ENCODE results near the gene PSD4.

The PSD4 gene

GRCh38 chr2:113158884-113159553 lies 14.8 kb upstream of the PSD4 start:
- Histone ChIP-seq H3K4me3 (ENCODE audit: low read depth in 1 of 2, low read length in 2 of 2) (peak overlapping the region; percentile 12 to 72), H3K9ac (ENCODE audit: low read depth in 1 of 2, low read length in 2 of 2) (no peak overlapping the region), H3K4me1 (ENCODE audit: control insufficient read depth in 1 of 2, insufficient read depth in 2 of 2, low read length in 2 of 2) (peaks cover 21 to 28% of the 10 kb centered on the region in 2 donors), H3K27ac (ENCODE audit: low read depth, low read length) (no peak overlapping the region), H3K9me3 (ENCODE audit: control insufficient read depth in 1 of 2, low read length in 2 of 2) (no peaks in the 10 kb centered on the region), H3K36me3 (ENCODE audit: control insufficient read depth in 1 of 2, insufficient read depth in 2 of 2, low read length in 2 of 2) (no peaks in the 10 kb centered on the region), H3K27me3 (ENCODE audit: control insufficient read depth in 1 of 2, insufficient read depth in 2 of 2, low read length in 2 of 2) (no peaks in the 10 kb centered on the region)

GRCh38 chr2:113160248-113160647 lies 13.5 kb upstream of the PSD4 start:
- Histone ChIP-seq H3K36me3 (ENCODE audit: control insufficient read depth in 1 of 2, insufficient read depth in 2 of 2, low read length in 2 of 2) (no peaks in the 10 kb centered on the region), H3K9ac (ENCODE audit: low read depth in 1 of 2, low read length in 2 of 2) (no peak overlapping the region), H3K9me3 (ENCODE audit: control insufficient read depth in 1 of 2, low read length in 2 of 2) (no peaks in the 10 kb centered on the region), H3K27me3 (ENCODE audit: control insufficient read depth in 1 of 2, insufficient read depth in 2 of 2, low read length in 2 of 2) (no peaks in the 10 kb centered on the region), H3K27ac (ENCODE audit: low read depth, low read length) (no peak overlapping the region), H3K4me1 (ENCODE audit: control insufficient read depth in 1 of 2, insufficient read depth in 2 of 2, low read length in 2 of 2) (peaks cover 32 to 40% of the 10 kb centered on the region in 2 donors), H3K4me3 (ENCODE audit: low read depth in 1 of 2, low read length in 2 of 2) (no peak overlapping the region)

- Histone ChIP-seq H3K36me3 (ENCODE audit: control insufficient read depth in 1 of 2, insufficient read depth in 2 of 2, low read length in 2 of 2) (no peaks in the 10 kb centered on the region), H3K4me3 (ENCODE audit: low read depth in 1 of 2, low read length in 2 of 2) (no peak overlapping the region), H3K9me3 (ENCODE audit: control insufficient read depth in 1 of 2, low read length in 2 of 2) (no peaks in the 10 kb centered on the region), H3K9ac (ENCODE audit: low read depth in 1 of 2, low read length in 2 of 2) (no peak overlapping the region), H3K4me1 (ENCODE audit: control insufficient read depth in 1 of 2, insufficient read depth in 2 of 2, low read length in 2 of 2) (peaks cover 37 to 44% of the 10 kb centered on the region in 2 donors), H3K27ac (ENCODE audit: low read depth, low read length) (no peak overlapping the region), H3K27me3 (ENCODE audit: control insufficient read depth in 1 of 2, insufficient read depth in 2 of 2, low read length in 2 of 2) (no peaks in the 10 kb centered on the region)
These were observed 12.8 kb upstream of the PSD4 start for GRCh38 chr2:113160962-113161361.

- peaks cover 42 to 45% of the 10 kb centered on the region in 2 donors for H3K4me1 ChIP-seq (ENCODE audit: control insufficient read depth in 1 of 2, insufficient read depth in 2 of 2, low read length in 2 of 2)
- H3K36me3 ChIP-seq (ENCODE audit: control insufficient read depth in 1 of 2, insufficient read depth in 2 of 2, low read length in 2 of 2), result no peaks in the 10 kb centered on the region
- H3K9ac ChIP-seq (ENCODE audit: low read depth in 1 of 2, low read length in 2 of 2), result no peak overlapping the region
- H3K9me3 ChIP-seq (ENCODE audit: control insufficient read depth in 1 of 2, low read length in 2 of 2), result no peaks in the 10 kb centered on the region
- no peak overlapping the region for H3K4me3 ChIP-seq (ENCODE audit: low read depth in 1 of 2, low read length in 2 of 2)
- H3K27ac ChIP-seq (ENCODE audit: low read depth, low read length), result no peak overlapping the region
- H3K27me3 ChIP-seq (ENCODE audit: control insufficient read depth in 1 of 2, insufficient read depth in 2 of 2, low read length in 2 of 2), result no peaks in the 10 kb centered on the region
These were observed 11.6 kb upstream of the PSD4 start for GRCh38 chr2:113162173-113162572.

- no peak overlapping the region for H3K9ac ChIP-seq (ENCODE audit: low read depth in 1 of 2, low read length in 2 of 2)
- H3K27me3 ChIP-seq (ENCODE audit: control insufficient read depth in 1 of 2, insufficient read depth in 2 of 2, low read length in 2 of 2), result no peaks in the 10 kb centered on the region
- H3K4me3 ChIP-seq (ENCODE audit: low read depth in 1 of 2, low read length in 2 of 2), result no peak overlapping the region
- no peak overlapping the region for H3K27ac ChIP-seq (ENCODE audit: low read depth, low read length)
- no peaks in the 10 kb centered on the region for H3K9me3 ChIP-seq (ENCODE audit: control insufficient read depth in 1 of 2, low read length in 2 of 2)
- peaks cover 47 to 48% of the 10 kb centered on the region in 2 donors for H3K4me1 ChIP-seq (ENCODE audit: control insufficient read depth in 1 of 2, insufficient read depth in 2 of 2, low read length in 2 of 2)
- H3K36me3 ChIP-seq (ENCODE audit: control insufficient read depth in 1 of 2, insufficient read depth in 2 of 2, low read length in 2 of 2), result no peaks in the 10 kb centered on the region
These were observed 10.9 kb upstream of the PSD4 start for GRCh38 chr2:113162869-113163268.

GRCh38 chr2:113164215-113164929 lies 9.4 kb upstream of the PSD4 start:
- H3K9me3 ChIP-seq (ENCODE audit: control insufficient read depth in 1 of 2, low read length in 2 of 2), result no peaks in the 10 kb centered on the region
- H3K4me3 ChIP-seq (ENCODE audit: low read depth in 1 of 2, low read length in 2 of 2), result no peak overlapping the region
- H3K36me3 ChIP-seq (ENCODE audit: control insufficient read depth in 1 of 2, insufficient read depth in 2 of 2, low read length in 2 of 2), result no peaks in the 10 kb centered on the region
- H3K27ac ChIP-seq (ENCODE audit: low read depth, low read length), result no peak overlapping the region
- no peak overlapping the region for H3K9ac ChIP-seq (ENCODE audit: low read depth in 1 of 2, low read length in 2 of 2)
- H3K27me3 ChIP-seq (ENCODE audit: control insufficient read depth in 1 of 2, insufficient read depth in 2 of 2, low read length in 2 of 2), result no peaks in the 10 kb centered on the region
- peaks cover 39 to 46% of the 10 kb centered on the region in 2 donors for H3K4me1 ChIP-seq (ENCODE audit: control insufficient read depth in 1 of 2, insufficient read depth in 2 of 2, low read length in 2 of 2)

GRCh38 chr2:113164930-113165585 lies 8.7 kb upstream of the PSD4 start:
- H3K4me1 ChIP-seq (ENCODE audit: control insufficient read depth in 1 of 2, insufficient read depth in 2 of 2, low read length in 2 of 2), result peaks cover 36 to 46% of the 10 kb centered on the region in 2 donors
- H3K27me3 ChIP-seq (ENCODE audit: control insufficient read depth in 1 of 2, insufficient read depth in 2 of 2, low read length in 2 of 2), result no peaks in the 10 kb centered on the region
- no peak overlapping the region for H3K9ac ChIP-seq (ENCODE audit: low read depth in 1 of 2, low read length in 2 of 2)
- H3K9me3 ChIP-seq (ENCODE audit: control insufficient read depth in 1 of 2, low read length in 2 of 2), result no peaks in the 10 kb centered on the region
- H3K36me3 ChIP-seq (ENCODE audit: control insufficient read depth in 1 of 2, insufficient read depth in 2 of 2, low read length in 2 of 2), result no peaks in the 10 kb centered on the region
- H3K27ac ChIP-seq (ENCODE audit: low read depth, low read length), result no peak overlapping the region
- H3K4me3 ChIP-seq (ENCODE audit: low read depth in 1 of 2, low read length in 2 of 2), result no peak overlapping the region

GRCh38 chr2:113166187-113166645 lies 7.6 kb upstream of the PSD4 start:
- H3K4me1 ChIP-seq (ENCODE audit: control insufficient read depth in 1 of 2, insufficient read depth in 2 of 2, low read length in 2 of 2), result peaks cover 36 to 46% of the 10 kb centered on the region in 2 donors
- no peak overlapping the region for H3K27ac ChIP-seq (ENCODE audit: low read depth, low read length)
- no peaks in the 10 kb centered on the region for H3K27me3 ChIP-seq (ENCODE audit: control insufficient read depth in 1 of 2, insufficient read depth in 2 of 2, low read length in 2 of 2)
- no peaks in the 10 kb centered on the region for H3K9me3 ChIP-seq (ENCODE audit: control insufficient read depth in 1 of 2, low read length in 2 of 2)
- H3K9ac ChIP-seq (ENCODE audit: low read depth in 1 of 2, low read length in 2 of 2), result peak overlapping the region in 1 of 2 donors; percentile 35
- no peak overlapping the region for H3K4me3 ChIP-seq (ENCODE audit: low read depth in 1 of 2, low read length in 2 of 2)
- H3K36me3 ChIP-seq (ENCODE audit: control insufficient read depth in 1 of 2, insufficient read depth in 2 of 2, low read length in 2 of 2), result no peaks in the 10 kb centered on the region

GRCh38 chr2:113167115-113167932 lies 6.4 kb upstream of the PSD4 start:
- no peaks in the 10 kb centered on the region for H3K36me3 ChIP-seq (ENCODE audit: control insufficient read depth in 1 of 2, insufficient read depth in 2 of 2, low read length in 2 of 2)
- H3K27ac ChIP-seq (ENCODE audit: low read depth, low read length), result peak overlapping the region; percentile 63
- no peaks in the 10 kb centered on the region for H3K27me3 ChIP-seq (ENCODE audit: control insufficient read depth in 1 of 2, insufficient read depth in 2 of 2, low read length in 2 of 2)
- H3K4me3 ChIP-seq (ENCODE audit: low read depth in 1 of 2, low read length in 2 of 2), result peak overlapping the region; percentile 8 to 20
- peak overlapping the region; percentile 49 to 50 for H3K9ac ChIP-seq (ENCODE audit: low read depth in 1 of 2, low read length in 2 of 2)
- peaks cover 37 to 46% of the 10 kb centered on the region in 2 donors for H3K4me1 ChIP-seq (ENCODE audit: control insufficient read depth in 1 of 2, insufficient read depth in 2 of 2, low read length in 2 of 2)
- no peaks in the 10 kb centered on the region for H3K9me3 ChIP-seq (ENCODE audit: control insufficient read depth in 1 of 2, low read length in 2 of 2)
